Mesendoderm (in vitro differentiated cells): ENCODE measurements around the gene GALNT5.
"Not testable (repeated sequence)": the region's sequence is repeated elsewhere in the genome, so short reads cannot be mapped to it uniquely, and the experiment has no call there.

Experiments used
- DNase-seq: peaks from one replicate; pipeline ENCODE4 v3.0.0; 2013
- H2AK5ac ChIP-seq: 2 replicates; pipeline ENCODE4 v1.6.1; 2013; ENCODE audit warnings: low read length, inconsistent platforms
- H2BK120ac ChIP-seq: 2 replicates; pipeline ENCODE4 v1.6.1; 2013; ENCODE audit warnings: low read depth, mild to moderate bottlenecking, low read length, moderate library complexity, mixed read lengths
- H2BK15ac ChIP-seq: replicated peaks from 2 replicates; pipeline ENCODE4 v1.6.1; 2013; ENCODE audit warnings: low read depth, mild to moderate bottlenecking, moderate library complexity
- H2BK5ac ChIP-seq: 2 replicates; pipeline ENCODE4 v1.6.1; 2013; ENCODE audit warnings: low read length, inconsistent platforms
- H3K18ac ChIP-seq: 2 replicates; pipeline ENCODE4 v1.6.1; 2013; ENCODE audit warnings: mild to moderate bottlenecking, low read length, mixed read lengths
- H3K23ac ChIP-seq: one replicate; pipeline ENCODE4 v1.6.1; 2013; ENCODE audit warnings: low read length
- H3K27ac ChIP-seq: 2 replicates; pipeline ENCODE4 v1.5.1; 2013; ENCODE audit warnings: low read depth, mild to moderate bottlenecking, inconsistent platforms, low read length, moderate library complexity
- H3K27me3 ChIP-seq: 2 replicates; pipeline ENCODE4 v1.6.1; 2013; ENCODE audit warnings: low read length, control low read depth, mild to moderate bottlenecking, inconsistent platforms; ENCODE audit not compliant: insufficient read depth, poor library complexity
- H3K36me3 ChIP-seq: 2 replicates; pipeline ENCODE4 v1.6.1; 2013; ENCODE audit warnings: low read length, inconsistent platforms; ENCODE audit not compliant: control insufficient read depth, insufficient read depth
- H3K4ac ChIP-seq: one replicate; pipeline ENCODE4 v1.6.1; 2013; ENCODE audit warnings: low read depth, mild to moderate bottlenecking, low read length, moderate library complexity
- H3K4me1 ChIP-seq: 2 replicates; pipeline ENCODE4 v1.6.1; 2013; ENCODE audit warnings: low read depth, low read length, inconsistent platforms; ENCODE audit not compliant: control insufficient read depth
- H3K4me2 ChIP-seq: 2 replicates; pipeline ENCODE4 v1.6.1; 2013; ENCODE audit warnings: low read length
- H3K4me3 ChIP-seq: 2 replicates; pipeline ENCODE4 v1.5.1; 2013; ENCODE audit warnings: mild to moderate bottlenecking, low read length
- H3K56ac ChIP-seq: one replicate; pipeline ENCODE4 v1.6.1; 2013; ENCODE audit warnings: low read length
- H3K79me1 ChIP-seq: 2 replicates; pipeline ENCODE4 v1.6.1; 2013; ENCODE audit warnings: low read length, inconsistent platforms
- H3K79me2 ChIP-seq: 2 replicates; pipeline ENCODE4 v1.6.1; 2013; ENCODE audit warnings: mild to moderate bottlenecking, low read length; ENCODE audit not compliant: control insufficient read depth, insufficient read depth
- H3K9ac ChIP-seq: 2 replicates; pipeline ENCODE4 v1.6.1; 2013; ENCODE audit warnings: low read length, inconsistent platforms
- H4K5ac ChIP-seq: one replicate; pipeline ENCODE4 v1.6.1; 2013; ENCODE audit warnings: low read length
- H4K8ac ChIP-seq: one replicate; pipeline ENCODE4 v1.6.1; 2013; ENCODE audit warnings: low read depth, mild to moderate bottlenecking, control low read depth, low read length, moderate library complexity
- WGBS: extraction: QIAGEN DNeasy Blood & Tissue Kit; methylation state at CpG from one replicate; pipeline ENCODE4 v1.1.7; 2013; ENCODE audit warnings: low lambda C conversion rate, missing lambda C conversion rate; ENCODE audit not compliant: insufficient coverage; ENCODE audit errors: extremely low coverage; 5-methylcytosine and 5-hydroxymethylcytosine counted together

The GALNT5 gene

DNA sequence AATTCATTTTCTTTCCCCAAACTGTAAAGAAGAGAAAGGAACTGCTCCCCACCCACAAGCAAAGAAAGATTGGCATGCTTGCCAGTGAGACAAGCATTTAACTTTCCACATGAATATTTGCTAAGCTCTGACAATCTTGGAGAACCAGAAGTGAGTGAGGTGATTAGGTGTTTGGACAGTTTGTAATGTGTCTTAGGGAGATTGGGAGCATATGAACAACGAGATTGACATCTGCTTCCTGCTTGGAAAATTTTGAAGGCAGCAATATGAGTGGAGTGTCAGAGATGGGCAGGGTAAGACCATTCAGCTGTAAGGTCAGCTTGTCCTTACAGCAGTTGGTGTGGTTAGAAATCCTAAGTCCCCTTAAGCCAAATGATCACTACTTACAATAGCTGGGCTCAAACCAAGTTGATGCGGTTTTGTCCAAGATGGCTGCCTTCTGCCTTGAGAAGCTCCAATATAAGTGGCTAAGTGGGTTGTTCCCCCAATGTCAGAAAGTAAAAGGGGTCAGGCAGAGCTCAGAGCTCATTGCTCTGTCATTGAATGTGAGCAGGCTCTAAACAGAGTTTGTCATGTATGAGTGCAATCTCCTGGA, 36.0 kb upstream of the GALNT5 start:
- Histone ChIP-seq H3K79me1 (no peaks in the 10 kb centered on the region), H3K36me3 (no peaks in the 10 kb centered on the region), H3K4me2 (no peak overlapping the region), H3K56ac (no peak overlapping the region), H2BK15ac (no peak overlapping the region), H3K9ac (no peak overlapping the region), H3K4ac (no peak overlapping the region), H3K18ac (no peak overlapping the region), H2AK5ac (no peak overlapping the region), H3K4me1 (no peaks in the 10 kb centered on the region), H3K27me3 (no peaks in the 10 kb centered on the region), H2BK5ac (no peak overlapping the region), H2BK120ac (no peak overlapping the region), H4K8ac (no peak overlapping the region), H3K4me3 (no peak overlapping the region), H3K23ac (no peak overlapping the region), H3K79me2 (no peaks in the 10 kb centered on the region), H4K5ac (no peak overlapping the region), H3K27ac (no peak overlapping the region)
- WGBS: no CpG with 5 or more reads among the region's 2 CpGs
- no peak for DNase-seq

- no peak overlapping the region for H4K5ac ChIP-seq
- no peaks in the 10 kb centered on the region for H3K36me3 ChIP-seq
- H2AK5ac ChIP-seq: no peak overlapping the region
- no peaks in the 10 kb centered on the region for H3K79me1 ChIP-seq
- no peak overlapping the region for H3K9ac ChIP-seq
- H3K27me3 ChIP-seq: no peaks in the 10 kb centered on the region
- no peak overlapping the region for H3K23ac ChIP-seq
- no peak overlapping the region for H2BK120ac ChIP-seq
- no peaks in the 10 kb centered on the region for H3K79me2 ChIP-seq
- no peak overlapping the region for H4K8ac ChIP-seq
- no peak overlapping the region for H3K4ac ChIP-seq
- no peak overlapping the region for H3K27ac ChIP-seq
- no CpG with 5 or more reads among the region's 5 CpGs for WGBS
- no peak overlapping the region for H3K18ac ChIP-seq
- H3K56ac ChIP-seq: no peak overlapping the region
- no peak overlapping the region for H3K4me3 ChIP-seq
- no peak overlapping the region for H2BK15ac ChIP-seq
- H3K4me1 ChIP-seq: no peaks in the 10 kb centered on the region
- no peak overlapping the region for H3K4me2 ChIP-seq
- no peak overlapping the region for H2BK5ac ChIP-seq
- DNase-seq: no peak
These were observed 33.8 kb upstream of the GALNT5 start for GRCh38 chr2:157223624-157224205.

- H3K36me3 ChIP-seq, H3K4me2 ChIP-seq, H4K8ac ChIP-seq, DNase-seq, H4K5ac ChIP-seq, H2BK5ac ChIP-seq, H3K27me3 ChIP-seq, H3K23ac ChIP-seq, H3K79me2 ChIP-seq, H2BK120ac ChIP-seq, H3K4me1 ChIP-seq, H2AK5ac ChIP-seq, H3K56ac ChIP-seq, H3K9ac ChIP-seq, H3K79me1 ChIP-seq, H3K4ac ChIP-seq, H3K27ac ChIP-seq, H2BK15ac ChIP-seq, H3K4me3 ChIP-seq, H3K18ac ChIP-seq: not testable (repeated sequence)
- WGBS: no CpG with 5 or more reads among the region's 2 CpGs
These were observed 33.1 kb upstream of the GALNT5 start for GRCh38 chr2:157224448-157224847.

DNA sequence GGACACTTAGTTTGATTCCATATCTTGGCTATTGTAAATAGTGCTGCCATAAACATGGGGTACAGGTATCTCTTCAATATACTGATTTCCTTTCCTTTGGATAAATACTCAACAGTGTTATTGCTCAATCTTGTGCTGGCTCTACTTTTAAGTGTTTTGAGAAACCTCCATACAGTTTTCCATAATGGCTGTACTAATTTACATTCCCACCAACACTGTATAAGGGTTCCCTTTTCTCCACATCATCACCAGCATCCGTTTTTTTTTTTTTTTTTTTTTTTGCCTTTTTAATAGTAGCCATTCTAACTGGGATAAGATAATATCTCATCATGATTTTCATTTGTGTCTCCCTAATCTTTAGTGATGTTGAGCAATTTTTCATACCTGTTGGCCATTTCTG, 29.9 kb upstream of the GALNT5 start:
- no peak overlapping the region for H3K27ac ChIP-seq
- no peak overlapping the region for H3K4me2 ChIP-seq
- no peak overlapping the region for H4K8ac ChIP-seq
- WGBS: no CpG with 5 or more reads among the region's 1 CpG
- H3K36me3 ChIP-seq: no peaks in the 10 kb centered on the region
- H3K18ac ChIP-seq: no peak overlapping the region
- no peak overlapping the region for H3K23ac ChIP-seq
- H3K27me3 ChIP-seq: no peaks in the 10 kb centered on the region
- no peaks in the 10 kb centered on the region for H3K4me1 ChIP-seq
- DNase-seq: no peak
- H2BK5ac ChIP-seq: no peak overlapping the region
- H4K5ac ChIP-seq: no peak overlapping the region
- H2BK15ac ChIP-seq: no peak overlapping the region
- H3K4me3 ChIP-seq: no peak overlapping the region
- H3K56ac ChIP-seq: no peak overlapping the region
- no peak overlapping the region for H2AK5ac ChIP-seq
- H2BK120ac ChIP-seq: no peak overlapping the region
- H3K9ac ChIP-seq: no peak overlapping the region
- H3K79me2 ChIP-seq: no peaks in the 10 kb centered on the region
- no peak overlapping the region for H3K4ac ChIP-seq
- no peaks in the 10 kb centered on the region for H3K79me1 ChIP-seq

DNA sequence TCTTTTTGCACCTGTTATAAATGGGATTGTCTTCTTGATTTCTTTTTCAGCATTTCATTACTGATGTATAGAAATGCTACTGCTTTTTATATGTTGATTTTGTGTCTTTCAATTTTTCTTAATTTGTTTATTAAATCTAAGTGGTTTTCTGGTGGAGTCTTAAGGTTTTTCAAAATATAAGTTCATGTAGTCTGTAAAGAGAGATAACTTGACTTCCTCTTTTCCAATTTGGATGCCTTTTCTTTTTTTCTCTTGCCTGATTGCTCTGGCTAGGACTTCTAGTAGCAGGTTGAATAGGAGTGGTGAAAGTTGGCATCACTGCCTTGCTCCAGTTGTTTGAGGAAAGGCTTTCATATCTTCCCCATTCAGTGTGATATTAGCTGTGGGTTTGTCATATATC, 28.6 kb upstream of the GALNT5 start:
- Histone ChIP-seq H4K5ac (no peak overlapping the region), H2AK5ac (no peak overlapping the region), H3K36me3 (no peaks in the 10 kb centered on the region), H3K4me3 (no peak overlapping the region), H3K9ac (no peak overlapping the region), H3K56ac (no peak overlapping the region), H3K4me1 (no peaks in the 10 kb centered on the region), H4K8ac (no peak overlapping the region), H3K18ac (no peak overlapping the region), H3K4me2 (no peak overlapping the region), H2BK5ac (no peak overlapping the region), H2BK120ac (no peak overlapping the region), H3K27me3 (no peaks in the 10 kb centered on the region), H3K79me2 (no peaks in the 10 kb centered on the region), H3K4ac (no peak overlapping the region), H3K79me1 (no peaks in the 10 kb centered on the region), H2BK15ac (no peak overlapping the region), H3K27ac (no peak overlapping the region), H3K23ac (no peak overlapping the region)
- no peak for DNase-seq

DNA sequence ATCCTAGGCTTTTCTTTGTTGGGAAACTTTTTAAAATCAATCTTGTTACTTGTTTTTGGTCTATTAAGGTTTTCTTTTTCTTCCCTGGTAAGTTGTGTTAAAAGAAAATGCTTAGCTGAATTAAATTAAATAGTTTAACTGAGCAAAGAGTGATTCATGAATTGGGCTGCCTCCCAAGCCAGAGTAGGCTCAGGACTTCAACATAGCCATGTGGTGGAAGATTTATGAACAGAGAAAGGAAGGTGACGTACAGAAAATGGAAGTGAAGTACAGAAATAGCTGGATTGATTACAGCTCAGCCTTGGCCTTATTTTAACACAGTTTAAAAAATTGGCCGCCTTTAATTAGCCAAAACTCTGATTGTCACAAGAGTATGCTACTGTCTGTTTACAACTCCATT, 27.9 kb upstream of the GALNT5 start:
- Histone ChIP-seq H3K4me1 (no peaks in the 10 kb centered on the region), H4K8ac (no peak overlapping the region), H3K9ac (no peak overlapping the region), H3K23ac (no peak overlapping the region), H3K4me2 (no peak overlapping the region), H2BK5ac (no peak overlapping the region), H3K27me3 (no peaks in the 10 kb centered on the region), H3K4ac (no peak overlapping the region), H4K5ac (no peak overlapping the region), H2BK15ac (no peak overlapping the region), H3K18ac (no peak overlapping the region), H3K27ac (no peak overlapping the region), H2BK120ac (no peak overlapping the region), H2AK5ac (no peak overlapping the region), H3K79me2 (no peaks in the 10 kb centered on the region), H3K79me1 (no peaks in the 10 kb centered on the region), H3K4me3 (no peak overlapping the region), H3K36me3 (no peaks in the 10 kb centered on the region), H3K56ac (no peak overlapping the region)
- no CpG with 5 or more reads among the region's 2 CpGs for WGBS
- no peak for DNase-seq
